K562 (cell line): ENCODE results near the gene KCNC4. TPM values are rescaled to one million over a fixed set of nuclear protein-coding genes. Genes with fewer than 3 reads are reported as not detected.

Experiments
- ATAC-seq: fragments of 200-7000 bp; cut with Tn5 transposase; 3 replicates; pipeline ENCODE4 v1.9.1; 2020; ENCODE audit warnings: moderate library complexity
- BruUV-seq: library from RNA; stranded (reverse); fragments of 400-500 nt; replicated peaks from 2 replicates; lab custom pipeline; 2021; lab: Mats Ljungman, UMichigan
- CTCF ChIA-PET: fragments of 300-600 bp; formaldehyde crosslinking; extraction: SDS; loops from one replicate; lab custom pipeline; 2021; ENCODE audit warnings: low intra/inter-chr PET ratio; lab: Yijun Ruan, JAX
- POLR2A ChIA-PET: fragments of 300-600, 350-650 bp; sonication (Branson Sonifier 250); formaldehyde crosslinking; extraction: SDS; loops from one replicate; lab custom pipeline; 2021; ENCODE audit warnings: antibody characterized with exemption, inconsistent platforms; lab: Yijun Ruan, JAX
- DNase-seq, 4 experiments: peaks; one replicate each; pipeline versions ENCODE4 v3.0.0 to v3.0.0-alpha.2; 2011 to 2018; ENCODE audit warnings: low spot score in 3 of 4, mixed read lengths in 3 of 4; ENCODE audit errors: extremely low read depth in 1 of 4
- FAIRE-seq: peaks from 2 replicates; lab custom pipeline; 2011; peaks lifted over from hg19 to GRCh38; lab: Jason Lieb, UNC
- H2AFZ ChIP-seq: 2 replicates; pipeline ENCODE4 v1.6.0; 2011; ENCODE audit warnings: low read depth, low read length, control low read depth, inconsistent platforms
- H3K27ac ChIP-seq: fragments of 200-600 bp; 3 replicates; pipeline ENCODE4 v1.8.0; 2011; ENCODE audit warnings: low read depth, mild to moderate bottlenecking, control low read depth, inconsistent platforms, low read length, moderate library complexity, mixed read lengths; ENCODE audit errors: extremely low read depth
- H3K27me3 ChIP-seq, 2 experiments: fragments of 300-600 bp in 1 of 2; 2 replicates in 1 of 2; 3 replicates in 1 of 2; pipeline versions ENCODE4 v1.6.0 to v1.8.0; 2011; ENCODE audit warnings: inconsistent platforms in 2 of 2, low read length in 2 of 2, mild to moderate bottlenecking in 1 of 2, mixed read lengths in 1 of 2, moderate library complexity in 1 of 2; ENCODE audit not compliant: control insufficient read depth in 2 of 2, insufficient read depth in 2 of 2
- H3K36me3 ChIP-seq: fragments of 300-600 bp; 3 replicates; pipeline ENCODE4 v1.8.0; 2011; ENCODE audit warnings: mild to moderate bottlenecking, low read length, inconsistent platforms; ENCODE audit not compliant: control insufficient read depth, insufficient read depth
- H3K4me1 ChIP-seq, 2 experiments: fragments of 200-600 bp in 1 of 2; replicated peaks in 1 of 2; 2 replicates in 1 of 2; 3 replicates in 1 of 2; pipeline versions ENCODE4 v1.5.1 to v1.8.0; 2011; ENCODE audit warnings: inconsistent platforms in 2 of 2, low read length in 2 of 2, mild to moderate bottlenecking in 1 of 2, mixed read lengths in 1 of 2, moderate library complexity in 1 of 2; ENCODE audit not compliant: control insufficient read depth in 2 of 2, insufficient read depth in 2 of 2
- H3K4me2 ChIP-seq: 2 replicates; pipeline ENCODE4 v1.6.1; 2011; ENCODE audit warnings: low read length, control low read depth, inconsistent platforms, mixed read lengths; ENCODE audit not compliant: insufficient read depth
- H3K4me3 ChIP-seq: fragments of 200-600 bp; sonication (generic), shearing (Covaris generic); 2 replicates; pipeline ENCODE4 v1.5.1; 2016; ENCODE audit warnings: control low read depth, inconsistent platforms
- H3K79me2 ChIP-seq: fragments of 200-600 bp; 3 replicates; pipeline ENCODE4 v1.8.0; 2011; ENCODE audit warnings: low read length, inconsistent platforms; ENCODE audit not compliant: control insufficient read depth, insufficient read depth
- H3K9ac ChIP-seq, 2 experiments: 2 replicates each; pipeline versions ENCODE4 v1.6.0 to v1.6.1; 2011; ENCODE audit warnings: low read depth in 2 of 2, low read length in 2 of 2, control low read depth in 1 of 2, inconsistent platforms in 1 of 2, mild to moderate bottlenecking in 1 of 2, mixed read lengths in 1 of 2; ENCODE audit not compliant: insufficient read depth in 1 of 2
- H3K9me1 ChIP-seq: one replicate; pipeline ENCODE4 v1.6.0; 2011; ENCODE audit warnings: inconsistent platforms, mild to moderate bottlenecking, low read length, moderate library complexity; ENCODE audit not compliant: control insufficient read depth, insufficient read depth
- H3K9me3 ChIP-seq: replicated peaks from 2 replicates; pipeline ENCODE4 v1.5.1; 2011; ENCODE audit warnings: low read depth, low read length, inconsistent platforms; ENCODE audit not compliant: control insufficient read depth, insufficient read depth
- H4K20me1 ChIP-seq: replicated peaks from 2 replicates; pipeline ENCODE4 v1.6.1; 2011; ENCODE audit warnings: low read length, inconsistent platforms, mixed read lengths; ENCODE audit not compliant: control insufficient read depth, insufficient read depth
- CBX8 ChIP-seq: fragments of 200-600 bp; sonication (generic); IDR thresholded peaks from 2 replicates; pipeline ENCODE4 v1.6.1; 2012; ENCODE audit warnings: borderline replicate concordance, mixed run types, low read depth, mild to moderate bottlenecking, moderate library complexity, mixed read lengths, low read length, control low read depth, inconsistent platforms; ENCODE audit not compliant: poor library complexity, severe bottlenecking; ENCODE audit errors: extremely low read depth
- RAD51 ChIP-seq: fragments of 450-650 bp; IDR thresholded peaks from 2 replicates; pipeline ENCODE4 v1.7.1; 2016; ENCODE audit warnings: low read depth, mild to moderate bottlenecking, borderline replicate concordance
- RFX5 ChIP-seq: IDR thresholded peaks from 2 replicates; pipeline ENCODE4 v1.6.1; 2011; ENCODE audit warnings: low read depth, mild to moderate bottlenecking, improper control_type of control experiment, low read length
- SAFB2 ChIP-seq: fragments of 200-400 bp; formaldehyde crosslinking; IDR thresholded peaks from 2 replicates; pipeline ENCODE4 v1.6.1; 2018; ENCODE audit warnings: borderline replicate concordance, low read length, low read depth, moderate library complexity; ENCODE audit not compliant: severe bottlenecking
- U2AF1 ChIP-seq: fragments of 200-400 bp; formaldehyde crosslinking; optimal IDR thresholded peaks from 2 replicates; pipeline ENCODE3; 2017; ENCODE audit warnings: mild to moderate bottlenecking, low read depth, low read length, moderate library complexity
- WGBS: fragments of 100-300 bp; shearing (Covaris generic); methylation state at CpG from one replicate; pipeline ENCODE4 v1.1.6; 2016; ENCODE audit warnings: low coverage, mixed read lengths; ENCODE audit not compliant: insufficient coverage; ENCODE audit errors: missing lambda C conversion rate; 5-methylcytosine and 5-hydroxymethylcytosine counted together
- in situ Hi-C: fragments of 300-500 bp; cut with MboI; formaldehyde crosslinking; loops from 4 replicates; pipeline ENCODE4 v1.15.0; 2018; ENCODE audit warnings: inconsistent platforms, mixed read lengths
- intact Hi-C: fragments of 100-400 bp; cut with micrococcal nuclease; formaldehyde crosslinking; loops from 2 replicates; pipeline ENCODE4 v1.14.2; 2022
- polyA plus RNA-seq, 8 experiments: library from polyadenylated mRNA; depleted of rRNA in 4 of 8; stranded (reverse) in 5 of 8; unstranded in 3 of 8; fragments of >200 nt; fragmentation: Nextera tagmentation in 2 of 8; fragmentation: Illumina TruSeq in 1 of 8; extraction: Ambion mirVana in 2 of 8; extraction: Trizol in 1 of 8; gene quantifications; 2 replicates each; pipeline versions ENCODE4 v1.2.1 to v1.2.3, GENCODE V29; 2011 to 2014; ENCODE audit warnings: inconsistent platforms in 1 of 8, missing spikeins in 1 of 8
- total RNA-seq, 7 experiments: library from RNA; depleted of rRNA in 6 of 7; stranded (reverse); fragments of >200 nt in 6 of 7; fragmentation: Illumina TruSeq in 2 of 7; extraction: Trizol in 2 of 7; gene quantifications; 2 replicates each; pipeline versions ENCODE4 v1.2.1 to v1.2.3, GENCODE V29; 2011 to 2021; ENCODE audit warnings: low replicate concordance in 1 of 7
- TF ChIP-seq, protein P1 (sequence below): fragments of 250-450 bp; sonication (Bioruptor Pico); IDR thresholded peaks from 2 replicates; pipeline ENCODE4 v1.8.0; 2022; ENCODE audit warnings: inconsistent platforms

The KCNC4 gene
- total and polyA plus RNA-seq, 9 of the 15 experiments (the other 6 are each of a cell fraction or from before 2014, with no cell fraction given), result 0.07 to 1.8 (median 0.73) TPM

- H2AFZ ChIP-seq, result no peak overlapping the region
- peaks cover 42% of the 10 kb centered on the region for H4K20me1 ChIP-seq
- CTCF ChIA-PET, result no interaction called here
- no peak overlapping the region for H3K27ac ChIP-seq
- no peaks in the 10 kb centered on the region for H3K79me2 ChIP-seq
- intact Hi-C loops, result no loop called here
- H3K27me3 ChIP-seq, result peaks cover 36 to 95% of the 10 kb centered on the region in 2 experiments; a peak in 4 of 5 replicates
- no peaks in the 10 kb centered on the region for H3K36me3 ChIP-seq
- H3K4me3 ChIP-seq, result no peak overlapping the region
- POLR2A ChIA-PET, result interaction anchor here (0.5 to 1.5 kb wide), 4 partner anchors 8 to 118 kb away, joined by 3 to 4 read pairs (median 3); no protein-coding TSS in a partner anchor
- H3K4me1 ChIP-seq, result peaks cover 0 to 3% of the 10 kb centered on the region in 2 experiments; a peak in 1 of 5 replicates
- BruUV-seq, result no TSS peak
- under 1% methylated on average over 9 of the region's 9 CpGs for WGBS
- no peaks in the 10 kb centered on the region for H3K9me3 ChIP-seq
- ATAC-seq (no peak), DNase-seq (no peak), FAIRE-seq (no peak)
- no peak overlapping the region for H3K4me2 ChIP-seq
- in situ Hi-C loops, result no loop called here
- no peaks in the 10 kb centered on the region for H3K9me1 ChIP-seq
- TF ChIP-seq RFX5 (no peak), U2AF1 (no peak), CBX8 (no peak), RAD51 (no peak), SAFB2 (no peak)
- TF ChIP-seq, protein P1, sequence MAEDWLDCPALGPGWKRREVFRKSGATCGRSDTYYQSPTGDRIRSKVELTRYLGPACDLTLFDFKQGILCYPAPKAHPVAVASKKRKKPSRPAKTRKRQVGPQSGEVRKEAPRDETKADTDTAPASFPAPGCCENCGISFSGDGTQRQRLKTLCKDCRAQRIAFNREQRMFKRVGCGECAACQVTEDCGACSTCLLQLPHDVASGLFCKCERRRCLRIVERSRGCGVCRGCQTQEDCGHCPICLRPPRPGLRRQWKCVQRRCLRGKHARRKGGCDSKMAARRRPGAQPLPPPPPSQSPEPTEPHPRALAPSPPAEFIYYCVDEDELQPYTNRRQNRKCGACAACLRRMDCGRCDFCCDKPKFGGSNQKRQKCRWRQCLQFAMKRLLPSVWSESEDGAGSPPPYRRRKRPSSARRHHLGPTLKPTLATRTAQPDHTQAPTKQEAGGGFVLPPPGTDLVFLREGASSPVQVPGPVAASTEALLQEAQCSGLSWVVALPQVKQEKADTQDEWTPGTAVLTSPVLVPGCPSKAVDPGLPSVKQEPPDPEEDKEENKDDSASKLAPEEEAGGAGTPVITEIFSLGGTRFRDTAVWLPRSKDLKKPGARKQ (CRISPR knock-in tag), result no peak
- no peak overlapping the region for H3K9ac ChIP-seq
Measured at GRCh38 chr1:110228869-110229268, 18.8 kb downstream of the KCNC4 start.
